ENCODE measurements around the gene MCL1. TPM values are rescaled to one million over a fixed set of nuclear protein-coding genes. Genes with fewer than 3 reads are reported as not detected.

Gene MCL1
- polyA plus RNA-seq, 2 of the 4 experiments (the other 2 are of a cell fraction): 80.0 to 202 TPM

DNA sequence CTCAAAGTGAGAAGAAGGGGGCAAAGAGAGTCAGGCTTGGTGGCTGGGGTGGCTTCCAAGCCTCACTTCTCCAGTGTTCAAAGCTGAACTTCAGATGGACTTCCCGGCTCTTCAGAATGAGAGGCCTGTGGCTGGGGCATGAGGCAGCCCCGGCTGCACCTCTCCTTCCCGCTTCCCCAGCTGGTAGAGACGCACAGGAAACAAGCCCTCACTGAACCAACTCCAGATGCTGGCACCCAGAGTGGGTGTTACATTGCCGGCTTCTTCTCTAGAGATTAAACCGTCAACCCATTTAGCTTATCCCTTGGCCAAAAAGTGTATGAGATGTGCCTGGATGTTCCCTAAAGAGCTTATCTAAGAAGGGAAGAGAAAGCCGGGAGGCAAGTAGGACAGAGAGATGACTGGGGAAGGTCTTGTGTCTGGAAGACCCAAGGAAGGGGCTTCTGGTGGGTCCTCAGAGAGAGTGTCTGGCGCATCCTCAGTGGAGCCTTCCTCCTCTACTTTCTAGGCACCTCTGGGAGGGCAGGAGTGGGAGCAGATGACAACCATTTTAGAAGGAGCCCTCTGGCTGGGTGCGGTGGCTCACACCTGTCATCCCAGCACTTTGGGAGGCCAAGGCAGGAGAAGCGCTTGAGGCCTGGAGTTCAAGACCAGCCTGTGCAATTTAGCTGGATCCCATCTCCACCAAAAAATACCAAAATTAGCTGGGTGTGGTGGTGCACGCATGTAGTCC, 28.2 kb downstream of the MCL1 start:
- no peak for DNase-seq (ENCODE audit: low read depth in 1 of 2, low spot score in 1 of 2)
- Histone ChIP-seq H3K4me3 (no peak overlapping the region), H3K27ac (peak overlapping the region in 1 of 2 experiments; percentile 92; a peak in 3 of 6 replicates), H3K4me1 (peaks cover 17% of the 10 kb centered on the region), H3K9me3 (no peaks in the 10 kb centered on the region), H3K4me2 (no peak overlapping the region)
- POLR2A ChIA-PET: interaction anchor here (0.6 to 2.4 kb wide), 5 partner anchors 10 to 99 kb away, joined by 3 to 10 read pairs (median 3); partner anchors contain the start of genes ENSA and MCL1
- CTCF ChIA-PET: interaction anchor here (1.3 to 6.1 kb wide), 4 partner anchors 9 to 34 kb away, joined by 3 to 102 read pairs (median 20); no protein-coding TSS in a partner anchor
- ATAC-seq: no peak
- 97% methylated on average over 10 of the region's 11 CpGs for WGBS (ENCODE audit: missing lambda C conversion rate)
- no peak for TF ChIP-seq EHMT2 (IDR thresholded peaks at IDR 0.05; ENCODE audit: low read depth)
- no peak for TF ChIP-seq RAD21 (conservative IDR thresholded peaks at IDR 0.05 in 1 of 2, IDR thresholded peaks at IDR 0.05 in 1 of 2)
- no peak for TF ChIP-seq MYC (IDR thresholded peaks at IDR 0.05; ENCODE audit: borderline replicate concordance, low read length)
- TF ChIP-seq NFE2L2 (conservative IDR thresholded peaks at IDR 0.05; ENCODE audit: low read length): no peak
- no peak for TF ChIP-seq ZNF302 (CRISPR knock-in tag; IDR thresholded peaks at IDR 0.05)
- TF ChIP-seq MAZ (IDR thresholded peaks at IDR 0.05; ENCODE audit: borderline replicate concordance, low read depth, low read length): no peak
- TF ChIP-seq, protein P1, sequence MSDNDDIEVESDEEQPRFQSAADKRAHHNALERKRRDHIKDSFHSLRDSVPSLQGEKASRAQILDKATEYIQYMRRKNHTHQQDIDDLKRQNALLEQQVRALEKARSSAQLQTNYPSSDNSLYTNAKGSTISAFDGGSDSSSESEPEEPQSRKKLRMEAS (IDR thresholded peaks at IDR 0.05): no peak
- no peak for TF ChIP-seq RNF2 (IDR thresholded peaks at IDR 0.05; ENCODE audit: borderline replicate concordance, low read depth)
- TF ChIP-seq CBX2 (IDR thresholded peaks at IDR 0.05; ENCODE audit: borderline replicate concordance, low read depth): no peak
- no peak for TF ChIP-seq ZC3H11A (IDR thresholded peaks at IDR 0.05)
- TF ChIP-seq RFX5 (IDR thresholded peaks at IDR 0.05): no peak
- TF ChIP-seq, protein P2, sequence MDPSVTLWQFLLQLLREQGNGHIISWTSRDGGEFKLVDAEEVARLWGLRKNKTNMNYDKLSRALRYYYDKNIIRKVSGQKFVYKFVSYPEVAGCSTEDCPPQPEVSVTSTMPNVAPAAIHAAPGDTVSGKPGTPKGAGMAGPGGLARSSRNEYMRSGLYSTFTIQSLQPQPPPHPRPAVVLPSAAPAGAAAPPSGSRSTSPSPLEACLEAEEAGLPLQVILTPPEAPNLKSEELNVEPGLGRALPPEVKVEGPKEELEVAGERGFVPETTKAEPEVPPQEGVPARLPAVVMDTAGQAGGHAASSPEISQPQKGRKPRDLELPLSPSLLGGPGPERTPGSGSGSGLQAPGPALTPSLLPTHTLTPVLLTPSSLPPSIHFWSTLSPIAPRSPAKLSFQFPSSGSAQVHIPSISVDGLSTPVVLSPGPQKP (IDR thresholded peaks at IDR 0.05; ENCODE audit: low read depth, low read length): no peak
- no peak for TF ChIP-seq FOSB (CRISPR knock-in tag; IDR thresholded peaks at IDR 0.05)
- TF ChIP-seq, protein P3, sequence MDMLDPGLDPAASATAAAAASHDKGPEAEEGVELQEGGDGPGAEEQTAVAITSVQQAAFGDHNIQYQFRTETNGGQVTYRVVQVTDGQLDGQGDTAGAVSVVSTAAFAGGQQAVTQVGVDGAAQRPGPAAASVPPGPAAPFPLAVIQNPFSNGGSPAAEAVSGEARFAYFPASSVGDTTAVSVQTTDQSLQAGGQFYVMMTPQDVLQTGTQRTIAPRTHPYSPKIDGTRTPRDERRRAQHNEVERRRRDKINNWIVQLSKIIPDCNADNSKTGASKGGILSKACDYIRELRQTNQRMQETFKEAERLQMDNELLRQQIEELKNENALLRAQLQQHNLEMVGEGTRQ (IDR thresholded peaks at IDR 0.05): no peak
- no peak for TF ChIP-seq MAFK (IDR thresholded peaks at IDR 0.05; ENCODE audit: partially characterized antibody)
- TF ChIP-seq CBX8 (IDR thresholded peaks at IDR 0.05): no peak
- TF ChIP-seq ESRRA (IDR thresholded peaks at IDR 0.05; ENCODE audit: borderline replicate concordance, low read length): no peak
- no peak for TF ChIP-seq KDM5A (IDR thresholded peaks at IDR 0.05)
- no peak for TF ChIP-seq FOXS1 (CRISPR knock-in tag; IDR thresholded peaks at IDR 0.05)
- TF ChIP-seq SREBF2 (IDR thresholded peaks at IDR 0.05): no peak
- no peak for FAIRE-seq

DNA sequence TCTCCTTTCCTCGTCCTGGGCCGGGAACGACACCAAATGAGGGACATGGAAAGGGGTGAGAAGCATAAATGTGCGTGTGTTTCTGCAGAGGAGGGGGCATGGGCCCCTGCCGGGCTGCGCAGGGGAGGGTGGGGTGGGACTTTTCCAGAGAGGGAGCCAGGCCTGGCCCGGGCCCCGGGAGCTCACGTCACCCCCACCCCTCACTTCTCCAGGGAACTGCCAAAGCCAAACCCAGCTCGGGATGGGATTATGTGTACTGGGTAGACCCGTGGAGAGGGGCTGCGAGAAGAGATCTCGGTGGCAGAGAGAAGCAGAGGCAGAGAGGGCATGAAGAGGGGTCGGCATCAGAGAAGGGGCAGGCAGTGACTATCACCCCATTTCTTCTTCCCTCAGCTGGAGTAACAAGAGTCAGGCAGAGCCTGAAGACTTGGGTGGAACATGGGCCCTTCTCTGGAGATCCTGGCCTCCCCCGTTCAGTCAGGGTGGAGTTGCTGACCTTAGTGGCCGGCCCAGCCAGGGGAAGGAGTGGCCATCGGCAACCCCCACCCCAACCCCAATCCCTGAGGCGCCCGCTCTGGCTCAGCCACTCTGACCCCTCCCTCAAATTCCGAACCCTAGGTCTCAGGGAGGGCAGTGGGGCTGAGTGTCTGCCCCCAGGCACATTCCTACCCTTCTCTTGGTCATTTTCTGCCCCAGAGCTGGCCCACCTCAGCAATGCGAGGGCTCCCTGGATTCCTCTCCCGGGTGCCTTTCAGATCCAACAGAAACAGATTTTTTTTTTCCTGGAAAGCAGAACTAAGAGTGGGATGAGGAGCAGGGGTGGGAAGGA, 29.0 kb downstream of the MCL1 start:
- peak overlapping the region in 1 of 2 experiments; percentile 92; a peak in 2 of 6 replicates for H3K27ac ChIP-seq
- no peak for DNase-seq (ENCODE audit: low read depth in 1 of 2, low spot score in 1 of 2)
- no peak overlapping the region for H3K4me3 ChIP-seq
- no peak overlapping the region for H3K4me2 ChIP-seq
- peak in 1 of 2 experiments; percentile 3; a peak in 3 of 6 replicates for ATAC-seq
- CTCF ChIA-PET: interaction anchor here (1.4 to 6.1 kb wide), 4 partner anchors 10 to 263 kb away, joined by 6 to 102 read pairs (median 20); no protein-coding TSS in a partner anchor
- POLR2A ChIA-PET: interaction anchor here (1.1 to 2.4 kb wide), 2 partner anchors 10 to 29 kb away, joined by 3 to 10 read pairs; partner anchors contain the start of gene MCL1
- no peak for FAIRE-seq
- H3K9me3 ChIP-seq: no peaks in the 10 kb centered on the region
- TF ChIP-seq, protein P1 (IDR thresholded peaks at IDR 0.05): no peak
- TF ChIP-seq NPAS2 (CRISPR knock-in tag; IDR thresholded peaks at IDR 0.05; ENCODE audit: borderline replicate concordance) (no peak), EHF (CRISPR knock-in tag; IDR thresholded peaks at IDR 0.05) (no peak), FOXS1 (CRISPR knock-in tag; IDR thresholded peaks at IDR 0.05) (no peak), KDM1A (IDR thresholded peaks at IDR 0.05; ENCODE audit: low read depth) (no peak), ZFP36 (IDR thresholded peaks at IDR 0.05; ENCODE audit: borderline replicate concordance, partially characterized antibody) (no peak), MAFK (IDR thresholded peaks at IDR 0.05; ENCODE audit: partially characterized antibody) (no peak), JUN (IDR thresholded peaks at IDR 0.05) (no peak)
- 83% methylated on average over 19 of the region's 22 CpGs for WGBS (ENCODE audit: missing lambda C conversion rate)
- peaks cover 17% of the 10 kb centered on the region for H3K4me1 ChIP-seq

Measured in A549 (cell line).